SK-N-MC (cell line): ENCODE measurements around the gene MOGAT1.

Experiments
- DNase-seq: peaks from one replicate; pipeline ENCODE4 v3.0.0-alpha.2; 2011; ENCODE audit warnings: low read depth, low spot score
- H3K27ac ChIP-seq: fragments of 200-600 bp; sonication (generic); 2 replicates; pipeline ENCODE4 v1.5.1; 2016; ENCODE audit warnings: mixed run types
- H3K36me3 ChIP-seq: fragments of 200-600 bp; sonication (generic); 2 replicates; pipeline ENCODE4 v1.6.1; 2017; ENCODE audit warnings: antibody characterized with exemption, low read length, mixed read lengths; ENCODE audit not compliant: insufficient read depth
- H3K4me3 ChIP-seq: fragments of 200-600 bp; sonication (generic); 2 replicates; pipeline ENCODE4 v1.5.1; 2016
- H3K9ac ChIP-seq: fragments of 200-600 bp; sonication (generic); 2 replicates; pipeline ENCODE4 v1.8.0; 2017; ENCODE audit warnings: mixed run types, mixed read lengths; ENCODE audit not compliant: insufficient read length
- H3K9me3 ChIP-seq: fragments of 200-600 bp; sonication (generic); 2 replicates; pipeline ENCODE4 v1.6.1; 2017; ENCODE audit warnings: low read depth, mild to moderate bottlenecking, antibody characterized with exemption, low read length, moderate library complexity, mixed read lengths
- EZH2 ChIP-seq: fragments of 200-600 bp; sonication (generic); IDR thresholded peaks from one replicate; pipeline ENCODE4 v1.6.1; 2017; ENCODE audit warnings: antibody characterized with exemption
- FOXP2 ChIP-seq: optimal IDR thresholded peaks from 2 replicates; pipeline ENCODE3; 2011; ENCODE audit warnings: mild to moderate bottlenecking, moderate library complexity; ENCODE audit not compliant: insufficient read depth; ENCODE audit errors: extremely low read length, control extremely low read depth
- POLR2AphosphoS5 ChIP-seq: IDR thresholded peaks from 2 replicates; pipeline ENCODE4 v1.6.1; 2012; ENCODE audit warnings: mild to moderate bottlenecking, low read depth, low read length, borderline replicate concordance

MOGAT1 gene

GRCh38 chr2:222656526-222657446 is 14.7 kb upstream of the MOGAT1 start:
- DNase-seq = no peak
- H3K9ac ChIP-seq = peak overlapping the region; percentile 95

GRCh38 chr2:222663479-222663878 is 8.0 kb upstream of the MOGAT1 start:
- DNase-seq = no peak
- Histone ChIP-seq H3K27ac (no peak overlapping the region), H3K9ac (no peak overlapping the region), H3K36me3 (no peaks in the 10 kb centered on the region), H3K9me3 (no peaks in the 10 kb centered on the region), H3K4me3 (no peak overlapping the region)
- TF ChIP-seq EZH2 = no peak
- no peak for TF ChIP-seq FOXP2
- no peak for TF ChIP-seq POLR2AphosphoS5

More at GRCh38 chr2:222656526-222657446, 14.7 kb upstream of the MOGAT1 start:
- Histone ChIP-seq H3K9me3 (no peaks in the 10 kb centered on the region), H3K4me3 (peak overlapping the region; percentile 87), H3K36me3 (0 out of 2 replicates have a peak, but pooled peaks cover 4% of the 10 kb centered on the region), H3K27ac (no peak overlapping the region)
- TF ChIP-seq POLR2AphosphoS5 (no peak; the same call in 1 of the 2 replicates), EZH2 (no peak), FOXP2 (no peak)

- Histone ChIP-seq H3K9me3 (no peaks in the 10 kb centered on the region), H3K9ac (no peak overlapping the region), H3K36me3 (no peaks in the 10 kb centered on the region), H3K27ac (no peak overlapping the region), H3K4me3 (no peak overlapping the region)
- no peak for TF ChIP-seq POLR2AphosphoS5
- TF ChIP-seq FOXP2 = no peak
- TF ChIP-seq EZH2 = no peak
- DNase-seq = no peak
These were observed 2.8 kb upstream of the MOGAT1 start for GRCh38 chr2:222668494-222669154.

- no peak overlapping the region for H3K27ac ChIP-seq
- no peaks in the 10 kb centered on the region for H3K9me3 ChIP-seq
- H3K9ac ChIP-seq = no peak overlapping the region
- H3K36me3 ChIP-seq = no peaks in the 10 kb centered on the region
- H3K4me3 ChIP-seq = no peak overlapping the region
- TF ChIP-seq EZH2 (no peak), POLR2AphosphoS5 (no peak), FOXP2 (no peak)
- no peak for DNase-seq
These were observed 2.1 kb upstream of the MOGAT1 start for GRCh38 chr2:222669353-222669752.

- H3K9ac ChIP-seq = no peak overlapping the region
- H3K27ac ChIP-seq = no peak overlapping the region
- DNase-seq = no peak
- H3K9me3 ChIP-seq = no peaks in the 10 kb centered on the region
- no peaks in the 10 kb centered on the region for H3K36me3 ChIP-seq
- TF ChIP-seq FOXP2 = no peak
- no peak for TF ChIP-seq POLR2AphosphoS5
- TF ChIP-seq EZH2 = no peak
- no peak overlapping the region for H3K4me3 ChIP-seq
These were observed 1.0 kb upstream of the MOGAT1 start for GRCh38 chr2:222670191-222671038.

- H3K27ac ChIP-seq = no peak overlapping the region
- H3K9ac ChIP-seq = no peak overlapping the region
These were observed 577 bp downstream of the MOGAT1 start for GRCh38 chr2:222672068-222672401.

GRCh38 chr2:222673273-222673672 is 1.8 kb downstream of the MOGAT1 start:
- no peaks in the 10 kb centered on the region for H3K9me3 ChIP-seq
- no peaks in the 10 kb centered on the region for H3K36me3 ChIP-seq
- H3K27ac ChIP-seq = no peak overlapping the region
- no peak for DNase-seq
- TF ChIP-seq EZH2 (no peak), FOXP2 (no peak), POLR2AphosphoS5 (no peak)
- no peak overlapping the region for H3K9ac ChIP-seq
- no peak overlapping the region for H3K4me3 ChIP-seq

More at GRCh38 chr2:222672068-222672401, 577 bp downstream of the MOGAT1 start:
- H3K36me3 ChIP-seq = no peaks in the 10 kb centered on the region
- DNase-seq = no peak
- no peak for TF ChIP-seq EZH2
- no peak for TF ChIP-seq POLR2AphosphoS5
- no peak overlapping the region for H3K4me3 ChIP-seq
- no peaks in the 10 kb centered on the region for H3K9me3 ChIP-seq

- H3K9ac ChIP-seq = no peak overlapping the region
- H3K4me3 ChIP-seq = no peak overlapping the region
- no peaks in the 10 kb centered on the region for H3K36me3 ChIP-seq
- no peak for DNase-seq
- no peak overlapping the region for H3K27ac ChIP-seq
- no peaks in the 10 kb centered on the region for H3K9me3 ChIP-seq
- no peak for TF ChIP-seq FOXP2
- TF ChIP-seq POLR2AphosphoS5 = no peak
- TF ChIP-seq EZH2 = no peak
These were observed 2.4 kb downstream of the MOGAT1 start for GRCh38 chr2:222673883-222674282.
